Muscle of back (tissue), 13 donors: Measurements from ENCODE around the gene SCAMP5. TPM values are rescaled to one million over a fixed set of nuclear protein-coding genes. Genes with fewer than 3 reads are reported as not detected.
A peak's percentile ranks its signal among the peaks of the same experiment; 100 is the strongest.

Source experiments
- DNase-seq, 3 donors: peaks; one replicate each; pipeline versions ENCODE4 v3.0.0 to v3.0.0-alpha.2; 2013
- long read RNA-seq, 9 donors: transcript quantifications; one replicate each; lab custom pipeline, GENCODE V29; 2026
- polyA plus RNA-seq, 10 donors: library from polyadenylated mRNA; unstranded; fragments of 120-200 nt; gene quantifications; one replicate each; pipeline ENCODE4 v1.2.1, GENCODE V29; 2013; ENCODE audit not compliant: insufficient read length in 10 of 10

SCAMP5 gene
- polyA plus RNA-seq, result 1 to 10 TPM; 2.8 to 7.5 (median 4.9) TPM
- long read RNA-seq, donor 1, result 0 reads
- long read RNA-seq, donor 2, partial matches to known transcripts, result 0 of 1 reads
- long read RNA-seq, donor 2, other reads (novel, unspliced or antisense), result 0 of 1 reads
- long read RNA-seq, donor 3, result 0 reads
- long read RNA-seq, donor 4, partial matches to known transcripts, result 0 of 3 reads
- long read RNA-seq, donor 4, other reads (novel, unspliced or antisense), result 0 of 3 reads
- long read RNA-seq, donor 5, result 0 reads
- long read RNA-seq, donor 6, result 0 reads
- long read RNA-seq, donor 7, partial matches to known transcripts, result 0 of 1 reads
- long read RNA-seq, donor 7, other reads (novel, unspliced or antisense), result 0 of 1 reads
- long read RNA-seq, donor 8, partial matches to known transcripts, result 0 of 1 reads
- long read RNA-seq, donor 8, other reads (novel, unspliced or antisense), result 0 of 1 reads
- long read RNA-seq, donor 9, result 0 reads

- peak; percentile 91 to 94 (median 94) for DNase-seq
Observed at GRCh38 chr15:74995182-74995778, at the start of gene SCAMP5. TSS of gene SCAMP5 (plus strand) at chr15:74995563. CDS start at chr15:75011840, 16,277 bp downstream.

- peak; percentile 74 to 85 (median 83) for DNase-seq
Observed at GRCh38 chr15:74950078-74950908, 45.1 kb upstream of the SCAMP5 start.

DNA sequence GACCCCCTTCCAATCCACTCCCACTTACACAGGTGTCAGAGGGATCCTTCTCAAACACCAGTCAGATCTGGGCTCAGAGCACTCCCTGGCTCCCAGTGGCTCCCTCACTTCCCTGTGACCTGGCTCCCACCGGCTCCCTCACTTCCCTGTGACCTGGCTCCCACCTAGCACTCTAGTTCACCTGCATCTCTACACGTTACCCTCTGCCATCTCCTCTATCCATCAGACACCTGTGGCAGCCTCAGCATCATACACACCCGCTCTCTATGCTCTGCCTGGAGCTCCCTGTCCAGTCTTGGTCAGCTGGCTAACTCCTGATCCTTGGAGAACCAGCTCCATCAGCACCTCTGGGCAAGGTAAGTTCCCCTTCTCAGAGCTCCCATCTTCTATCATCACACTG lies 44.4 kb upstream of the SCAMP5 start:
- DNase-seq, result no peak

DNA sequence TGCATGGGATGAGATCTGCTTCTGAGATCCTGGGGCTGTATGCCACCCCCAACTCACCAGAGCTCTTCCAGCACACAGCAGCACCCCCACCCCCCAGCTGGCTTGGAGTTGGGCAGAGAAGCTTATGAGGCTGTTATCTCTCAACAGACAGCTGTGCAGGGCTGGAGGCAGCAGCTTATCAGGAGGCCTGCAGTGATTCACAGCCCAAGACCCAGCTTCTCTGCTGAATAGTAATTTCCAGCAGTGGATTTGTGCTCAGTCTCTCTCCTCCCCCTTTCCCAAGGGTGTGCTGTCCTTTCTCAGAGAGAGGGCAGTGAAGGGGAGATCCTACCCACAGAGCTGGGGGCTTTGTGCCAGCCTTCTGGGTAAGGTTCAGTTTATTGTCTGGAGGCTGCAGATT lies 40.8 kb upstream of the SCAMP5 start:
- peak in 1 of 3 donors; percentile 25 for DNase-seq

- no peak for DNase-seq
Observed at GRCh38 chr15:74955017-74955416, 40.3 kb upstream of the SCAMP5 start.

GRCh38 chr15:74955796-74956647 lies 39.3 kb upstream of the SCAMP5 start:
- peak; percentile 43 to 88 (median 60) for DNase-seq

GRCh38 chr15:74956648-74957475 lies 38.5 kb upstream of the SCAMP5 start, which contains the start of gene RPP25:
TSS of gene RPP25 (minus strand) at chr15:74956772. CDS start at chr15:74956583, 189 bp downstream.
- peak; percentile 39 to 86 (median 57) for DNase-seq

- no peak for DNase-seq
Observed at GRCh38 chr15:74957476-74958035, 37.8 kb upstream of the SCAMP5 start.

GRCh38 chr15:74958320-74958907 lies 36.9 kb upstream of the SCAMP5 start:
- DNase-seq, result peak in 1 of 3 donors; percentile 27

GRCh38 chr15:74958908-74959585 lies 36.3 kb upstream of the SCAMP5 start:
- peak in 1 of 3 donors; percentile 20 for DNase-seq

DNA sequence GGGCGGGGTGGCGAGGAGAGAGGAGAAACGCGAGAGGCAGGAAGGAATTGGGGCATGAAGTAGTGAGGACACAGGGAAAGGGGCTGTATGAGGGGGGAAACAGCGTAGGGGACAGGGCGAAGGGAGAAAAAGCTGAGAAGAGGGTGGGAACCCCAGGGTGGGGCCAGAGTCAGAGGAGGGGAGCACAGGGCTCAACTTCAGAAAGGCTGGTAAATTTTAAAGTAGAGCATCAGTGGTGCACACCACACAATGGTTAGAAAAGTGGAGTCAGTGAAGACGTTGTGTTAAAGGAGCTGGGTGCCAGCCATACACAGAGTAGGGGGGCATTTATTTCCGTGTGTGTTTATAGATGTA lies 35.8 kb upstream of the SCAMP5 start:
- no peak for DNase-seq

DNA sequence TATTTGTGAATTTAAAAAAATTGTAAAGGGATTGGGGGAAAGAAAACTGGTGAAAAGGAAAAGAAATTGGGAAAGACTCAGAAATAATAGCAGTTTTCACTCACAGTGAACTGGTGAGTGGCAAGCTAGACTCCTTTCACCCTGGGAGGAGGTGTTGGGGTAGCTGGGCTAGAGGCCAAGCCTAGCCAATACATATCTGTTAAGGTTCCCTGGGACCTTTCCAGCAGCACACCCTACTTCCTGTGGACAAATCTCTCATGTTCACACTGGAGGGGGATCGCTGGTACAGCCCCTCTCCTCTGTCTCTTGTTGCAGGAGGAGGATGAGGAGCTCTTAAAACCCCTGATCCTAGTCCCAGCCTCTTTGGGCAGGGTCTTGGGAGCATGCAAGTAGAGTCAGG lies 35.1 kb upstream of the SCAMP5 start:
- DNase-seq, result no peak

- no peak for DNase-seq
Observed at GRCh38 chr15:74960995-74961588, 34.3 kb upstream of the SCAMP5 start.

DNA sequence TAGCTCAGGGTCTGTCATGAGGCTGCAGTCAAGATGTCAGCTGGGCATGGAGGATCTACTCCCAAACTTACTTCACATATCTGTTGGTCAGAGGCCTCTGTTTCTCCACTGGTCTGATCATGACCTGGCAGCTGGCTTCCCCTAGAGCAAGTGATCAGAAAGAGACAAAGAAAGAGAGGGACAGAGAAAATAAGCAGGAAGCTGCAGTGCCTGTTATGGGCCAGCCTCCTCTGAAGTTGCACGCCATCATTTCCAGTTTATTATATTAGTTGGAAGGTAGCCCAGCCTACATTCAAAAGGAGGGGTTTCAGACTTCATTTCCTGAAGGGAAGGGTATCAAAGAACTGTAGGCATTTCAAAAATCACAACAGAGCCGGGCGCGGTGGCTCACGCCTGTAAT lies 33.7 kb upstream of the SCAMP5 start:
- no peak for DNase-seq

DNA sequence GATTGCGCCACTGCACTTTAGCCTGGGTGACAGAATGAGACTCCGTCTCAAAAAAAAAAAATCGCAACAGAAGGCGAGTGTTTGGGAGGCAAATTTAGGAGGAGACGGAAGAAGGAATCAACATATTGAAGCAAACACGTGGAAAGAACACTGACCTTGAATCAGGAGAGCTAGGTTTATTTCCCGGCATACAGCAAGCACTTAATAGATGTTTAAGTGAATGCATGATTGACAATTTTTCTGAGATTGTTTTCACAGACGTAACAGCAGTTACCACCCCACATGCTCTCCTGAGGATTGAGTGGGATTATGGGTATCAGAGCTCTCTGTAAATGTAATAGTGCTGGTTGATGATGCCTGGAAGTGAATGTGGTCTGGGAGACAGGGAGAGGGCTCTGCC lies 33.1 kb upstream of the SCAMP5 start:
- no peak for DNase-seq

DNA sequence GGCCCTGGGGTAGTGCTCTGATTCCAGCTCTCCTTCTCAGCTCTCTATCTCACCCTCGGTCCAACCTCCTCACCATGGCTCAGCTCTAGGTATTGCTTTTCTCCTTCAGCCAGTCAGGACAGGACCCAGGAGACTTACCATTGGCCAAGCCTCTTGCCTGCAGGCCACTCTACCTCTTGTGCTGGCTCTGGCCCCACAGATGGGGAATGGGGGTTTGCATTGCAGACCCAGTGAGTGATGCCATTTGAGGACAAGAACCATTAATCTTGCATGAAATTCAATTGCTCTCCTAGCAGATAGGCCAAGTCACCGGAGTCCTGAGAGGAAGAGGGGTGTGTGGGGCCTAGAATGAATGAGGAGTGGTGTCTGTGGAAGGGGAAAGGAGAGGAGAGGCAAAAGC lies 32.7 kb upstream of the SCAMP5 start:
- no peak for DNase-seq

DNA sequence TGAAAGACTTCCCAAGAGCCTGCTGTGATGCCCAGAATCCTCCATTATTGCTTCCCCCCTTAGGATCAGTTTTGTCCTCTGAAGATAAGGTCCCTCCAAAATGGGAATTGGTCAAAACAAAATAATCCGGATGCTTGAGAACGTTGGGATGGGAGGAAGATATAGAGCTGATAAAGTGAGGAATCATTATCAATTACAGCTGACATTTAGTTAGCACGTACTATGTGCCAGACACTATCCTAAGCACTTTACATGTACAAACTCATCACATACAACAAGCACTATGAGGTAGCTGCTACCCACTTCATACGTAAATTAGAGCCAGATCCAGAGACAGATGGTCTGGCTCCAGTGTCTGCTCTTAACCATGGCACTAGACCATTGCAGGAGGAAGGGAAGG lies 32.1 kb upstream of the SCAMP5 start:
- no peak for DNase-seq

DNA sequence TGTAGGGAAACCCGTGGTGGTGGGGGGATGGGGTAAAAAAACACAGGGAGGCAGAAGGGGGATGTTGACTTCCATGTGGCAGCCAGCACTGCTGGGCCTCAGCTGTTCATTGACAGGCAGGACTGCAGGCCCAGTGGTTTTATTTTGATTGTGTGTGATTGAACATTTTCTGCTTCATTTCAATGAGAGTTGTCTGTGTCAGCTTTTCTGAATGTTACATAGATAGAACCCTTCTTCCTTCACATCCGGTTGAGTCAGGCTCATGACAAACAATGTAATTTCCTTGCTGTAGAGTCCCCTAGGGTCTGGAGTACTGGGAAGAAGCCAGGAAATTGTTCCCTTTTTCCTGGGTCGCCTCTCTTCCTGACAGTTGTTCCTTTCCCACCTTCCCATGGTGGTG lies 30.6 kb upstream of the SCAMP5 start:
- peak in 2 of 3 donors; percentile 22 to 29 for DNase-seq

DNA sequence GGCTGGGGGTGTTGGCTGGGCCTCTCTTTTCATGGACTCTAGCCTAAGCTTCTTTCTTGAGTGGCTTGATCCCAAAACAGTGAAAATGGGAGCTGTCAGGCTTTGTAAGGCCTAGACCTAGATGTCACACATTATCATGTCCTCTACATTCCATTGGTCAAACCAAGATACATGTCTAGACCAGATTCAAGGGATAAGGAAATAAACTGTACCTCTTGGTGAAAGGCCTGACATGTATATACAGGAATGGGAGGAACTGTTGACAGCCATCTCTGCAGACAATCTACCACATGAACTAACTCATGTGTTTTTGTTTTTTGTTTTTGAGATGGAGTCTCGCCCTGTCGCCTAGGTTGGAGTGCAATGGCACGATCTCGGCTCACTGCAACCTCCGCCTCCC lies 27.7 kb upstream of the SCAMP5 start:
- no peak for DNase-seq
